HG03575 (cell line): ENCODE measurements around the gene SMIM5.

Experiments
- ATAC-seq: cut with Tn5 transposase; IDR thresholded peaks from one replicate; pipeline ENCODE4 v1.9.1; 2021; ENCODE audit not compliant: unreplicated experiment, insufficient number of reproducible peaks, low FRiP score; ENCODE audit errors: extremely low read depth

SMIM5 gene

GRCh38 chr17:75684924-75685323 lies 51.7 kb downstream of the SMIM5 start:
- ATAC-seq = no peak

- no peak for ATAC-seq
Measured at GRCh38 chr17:75685499-75685898, 52.3 kb downstream of the SMIM5 start.

- no peak for ATAC-seq
Measured at GRCh38 chr17:75688209-75688825, 55.1 kb downstream of the SMIM5 start.

- no peak for ATAC-seq
Measured at GRCh38 chr17:75689441-75689873, 56.2 kb downstream of the SMIM5 start.
